PC-3 (cell line): ENCODE measurements around the gene USP40. TPM values are rescaled to one million over a fixed set of nuclear protein-coding genes. Genes with fewer than 3 reads are reported as not detected.

ENCODE experiments used
- ATAC-seq: fragments of 200-7000 bp; cut with Tn5 transposase; 2 replicates; pipeline ENCODE4 v1.9.1; 2020; ENCODE audit warnings: mild to moderate bottlenecking, moderate library complexity
- BruUV-seq: library from RNA; stranded (reverse); fragments of 400-500 nt; replicated peaks from 2 replicates; lab custom pipeline; 2021; lab: Mats Ljungman, UMichigan
- CTCF ChIA-PET: fragments of 300-600 bp; sonication (Branson Sonifier 250); formaldehyde crosslinking; loops from one replicate; lab custom pipeline; 2022; ENCODE audit warnings: antibody characterized with exemption; lab: Charles Lee
- POLR2A ChIA-PET: fragments of 300-600 bp; sonication (Branson Sonifier 250); formaldehyde crosslinking; loops from one replicate; lab custom pipeline; 2022; ENCODE audit warnings: antibody characterized with exemption; ENCODE audit not compliant: unreplicated experiment; lab: Charles Lee
- DNase-seq: peaks from one replicate; pipeline ENCODE4 v3.0.0-alpha.2; 2015
- H2AFZ ChIP-seq: fragments of 300-600 bp; sonication (generic); 2 replicates; pipeline ENCODE4 v1.6.0; 2016; ENCODE audit warnings: antibody characterized with exemption, low read length
- H3F3A ChIP-seq: fragments of 300-600 bp; sonication (generic); one replicate; pipeline ENCODE4 v1.6.0; 2017; ENCODE audit warnings: antibody characterized with exemption, low read length, control low read depth, mild to moderate bottlenecking; ENCODE audit not compliant: unreplicated experiment
- H3K27ac ChIP-seq: fragments of 300-600 bp; sonication (generic); 2 replicates; pipeline ENCODE4 v1.5.1; 2016; ENCODE audit warnings: mild to moderate bottlenecking, low read length
- H3K27me3 ChIP-seq: fragments of 300-600 bp; sonication (generic); 2 replicates; pipeline ENCODE4 v1.6.1; 2016; ENCODE audit warnings: low read length, mixed read lengths
- H3K36me3 ChIP-seq: fragments of 300-600 bp; sonication (generic); 2 replicates; pipeline ENCODE4 v1.6.1; 2016; ENCODE audit warnings: low read depth, mixed run types, low read length, mixed read lengths
- H3K4me1 ChIP-seq: fragments of 300-600 bp; sonication (generic); 2 replicates; pipeline ENCODE4 v1.5.1; 2016; ENCODE audit warnings: low read length; ENCODE audit not compliant: insufficient read depth
- H3K4me2 ChIP-seq: fragments of 300-600 bp; sonication (generic); 2 replicates; pipeline ENCODE4 v1.6.0; 2016; ENCODE audit warnings: low read length
- H3K4me3 ChIP-seq: fragments of 300-600 bp; sonication (generic); 2 replicates; pipeline ENCODE4 v1.5.1; 2016; ENCODE audit warnings: mild to moderate bottlenecking, low read length, mixed read lengths
- H3K79me2 ChIP-seq: fragments of 300-600 bp; sonication (generic); 2 replicates; pipeline ENCODE4 v1.6.1; 2017; ENCODE audit warnings: low read length, mixed read lengths
- H3K9ac ChIP-seq: fragments of 300-600 bp; sonication (generic); 2 replicates; pipeline ENCODE4 v1.6.0; 2016; ENCODE audit warnings: mild to moderate bottlenecking, low read length
- H3K9me2 ChIP-seq: fragments of 300-600 bp; sonication (generic); replicated peaks from 2 replicates; pipeline ENCODE4 v1.6.1; 2016; ENCODE audit warnings: mixed run types, low read length, mixed read lengths
- H3K9me3 ChIP-seq: fragments of 300-600 bp; sonication (generic); 2 replicates; pipeline ENCODE4 v1.6.1; 2016; ENCODE audit warnings: low read length, mixed read lengths
- H4K20me1 ChIP-seq: fragments of 300-600 bp; sonication (generic); 2 replicates; pipeline ENCODE4 v1.6.1; 2016; ENCODE audit warnings: low read length, mixed read lengths
- EZH2 ChIP-seq: fragments of 300-600 bp; sonication (generic); IDR thresholded peaks from one replicate; pipeline ENCODE4 v1.6.1; 2017; ENCODE audit warnings: antibody characterized with exemption, mild to moderate bottlenecking, low read length; ENCODE audit not compliant: unreplicated experiment
- EZH2phosphoT487 ChIP-seq: fragments of 300-600 bp; sonication (generic); IDR thresholded peaks from 2 replicates; pipeline ENCODE4 v1.6.1; 2018; ENCODE audit warnings: mild to moderate bottlenecking, antibody characterized with exemption, low read length, borderline replicate concordance
- intact Hi-C: fragments of 100-400 bp; cut with micrococcal nuclease; formaldehyde crosslinking; loops from 2 replicates; pipeline ENCODE4 v1.9.0; 2023
- total RNA-seq: library from RNA; depleted of rRNA; stranded (reverse); fragments of >200 nt; gene quantifications from 2 replicates; pipeline ENCODE4 v1.2.3, GENCODE V29; 2014
- TF ChIP-seq, protein P1 (sequence below): fragments of 300-600 bp; sonication (generic); conservative IDR thresholded peaks from 2 replicates; pipeline ENCODE4 v1.5.1; 2017; ENCODE audit warnings: antibody characterized with exemption, low read depth, mild to moderate bottlenecking, low read length

Gene USP40
- total RNA-seq, 1 experiment from 2014 or later, result 32.1 TPM

DNA sequence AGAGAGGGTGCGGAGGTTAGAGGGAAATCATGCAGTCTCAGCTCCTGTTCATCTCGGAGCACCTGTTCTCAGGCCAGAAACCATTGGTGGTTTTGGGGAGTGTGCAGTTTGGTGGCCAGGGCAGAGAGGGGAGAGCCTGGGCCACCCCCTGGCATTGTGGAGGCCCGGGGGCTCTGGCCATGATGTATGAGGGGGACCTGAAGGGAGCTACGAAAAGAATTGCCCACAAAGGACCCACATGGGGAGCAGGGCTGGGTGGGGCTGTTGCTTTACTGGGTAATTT is 124.6 kb downstream of the USP40 start:
- Histone ChIP-seq H3K4me3 (no peak overlapping the region), H3K9me2 (no peaks in the 10 kb centered on the region), H3K9ac (no peak overlapping the region), H3K4me2 (no peak overlapping the region), H3K27ac (no peak overlapping the region), H3K9me3 (no peaks in the 10 kb centered on the region), H3F3A (no peaks in the 10 kb centered on the region), H3K27me3 (no peaks in the 10 kb centered on the region), H2AFZ (no peak overlapping the region), H3K79me2 (no peaks in the 10 kb centered on the region), H3K4me1 (no peaks in the 10 kb centered on the region), H3K36me3 (peaks cover 34% of the 10 kb centered on the region), H4K20me1 (no peaks in the 10 kb centered on the region)
- DNase-seq, result no peak
- no peak for ATAC-seq
- ChIA-PET POLR2A (no interaction called here), CTCF (no interaction called here)
- no TSS peak for BruUV-seq
- TF ChIP-seq EZH2phosphoT487 (no peak), EZH2 (no peak)
- TF ChIP-seq, protein P1, sequence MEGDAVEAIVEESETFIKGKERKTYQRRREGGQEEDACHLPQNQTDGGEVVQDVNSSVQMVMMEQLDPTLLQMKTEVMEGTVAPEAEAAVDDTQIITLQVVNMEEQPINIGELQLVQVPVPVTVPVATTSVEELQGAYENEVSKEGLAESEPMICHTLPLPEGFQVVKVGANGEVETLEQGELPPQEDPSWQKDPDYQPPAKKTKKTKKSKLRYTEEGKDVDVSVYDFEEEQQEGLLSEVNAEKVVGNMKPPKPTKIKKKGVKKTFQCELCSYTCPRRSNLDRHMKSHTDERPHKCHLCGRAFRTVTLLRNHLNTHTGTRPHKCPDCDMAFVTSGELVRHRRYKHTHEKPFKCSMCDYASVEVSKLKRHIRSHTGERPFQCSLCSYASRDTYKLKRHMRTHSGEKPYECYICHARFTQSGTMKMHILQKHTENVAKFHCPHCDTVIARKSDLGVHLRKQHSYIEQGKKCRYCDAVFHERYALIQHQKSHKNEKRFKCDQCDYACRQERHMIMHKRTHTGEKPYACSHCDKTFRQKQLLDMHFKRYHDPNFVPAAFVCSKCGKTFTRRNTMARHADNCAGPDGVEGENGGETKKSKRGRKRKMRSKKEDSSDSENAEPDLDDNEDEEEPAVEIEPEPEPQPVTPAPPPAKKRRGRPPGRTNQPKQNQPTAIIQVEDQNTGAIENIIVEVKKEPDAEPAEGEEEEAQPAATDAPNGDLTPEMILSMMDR, result no peak
- intact Hi-C loops, result loop anchor here (2.0 to 10.0 kb wide), 4 partner anchors 29 to 187 kb away; partner anchors contain the start of gene ATG16L1

DNA sequence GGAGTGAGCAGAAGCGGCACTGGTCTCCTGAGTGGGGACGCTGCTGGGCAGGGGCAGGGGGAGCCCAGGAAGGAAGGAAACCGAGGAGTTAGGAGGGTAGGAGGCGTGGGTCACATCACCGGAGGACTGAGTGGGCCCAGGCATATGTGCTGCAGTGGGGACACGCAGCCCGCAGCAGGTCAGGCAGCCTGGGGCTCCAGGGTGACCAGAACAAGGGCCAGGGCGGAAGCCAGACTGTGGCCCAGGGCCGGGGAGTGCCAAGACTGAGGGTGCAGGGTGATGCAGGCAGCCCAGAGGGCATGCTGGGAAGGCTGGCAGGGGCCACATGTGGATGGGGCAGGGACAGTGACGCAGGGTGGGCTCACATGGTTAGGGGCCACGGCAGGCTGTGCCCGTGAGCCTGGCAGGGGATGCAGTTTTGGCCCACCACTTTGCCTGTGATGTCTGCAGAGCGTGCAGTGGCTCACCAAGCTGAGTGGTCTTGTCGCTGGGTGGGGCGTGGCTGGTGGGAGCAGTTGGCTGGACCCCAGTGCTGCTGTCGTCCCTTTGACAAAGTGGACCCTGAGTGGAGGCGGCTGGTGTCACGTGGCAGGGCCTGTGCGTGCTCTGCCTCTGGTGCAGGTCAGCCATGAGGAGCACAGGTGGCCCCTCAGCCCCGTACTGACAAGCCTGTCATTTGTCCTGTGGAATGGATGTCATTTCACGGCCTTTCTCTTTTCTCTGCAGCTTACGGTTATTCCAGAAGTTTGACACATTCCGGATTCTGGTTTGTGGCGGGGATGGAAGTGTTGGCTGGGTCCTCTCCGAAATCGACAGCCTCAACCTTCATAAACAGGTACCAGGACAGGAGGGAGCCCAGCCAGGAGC is 125.2 kb downstream of the USP40 start:
- Histone ChIP-seq H3K9me2 (no peaks in the 10 kb centered on the region), H3K27ac (no peak overlapping the region), H3K9me3 (no peaks in the 10 kb centered on the region), H2AFZ (no peak overlapping the region), H3K36me3 (peaks cover 31% of the 10 kb centered on the region), H3F3A (no peaks in the 10 kb centered on the region), H4K20me1 (no peaks in the 10 kb centered on the region), H3K9ac (no peak overlapping the region), H3K4me1 (no peaks in the 10 kb centered on the region), H3K4me2 (no peak overlapping the region), H3K79me2 (no peaks in the 10 kb centered on the region), H3K4me3 (no peak overlapping the region), H3K27me3 (no peaks in the 10 kb centered on the region)
- DNase-seq (no peak), ATAC-seq (no peak)
- intact Hi-C loops, result loop anchor here (2.0 to 10.0 kb wide), 4 partner anchors 29 to 187 kb away; partner anchors contain the start of gene ATG16L1
- BruUV-seq, result no TSS peak
- ChIA-PET POLR2A (no interaction called here), CTCF (interaction anchor here (0.5 kb wide), 1 partner anchor 145 kb away, joined by 6 read pairs; no protein-coding TSS in a partner anchor)
- TF ChIP-seq EZH2phosphoT487 (no peak), EZH2 (no peak)
- TF ChIP-seq, protein P1, result no peak

DNA sequence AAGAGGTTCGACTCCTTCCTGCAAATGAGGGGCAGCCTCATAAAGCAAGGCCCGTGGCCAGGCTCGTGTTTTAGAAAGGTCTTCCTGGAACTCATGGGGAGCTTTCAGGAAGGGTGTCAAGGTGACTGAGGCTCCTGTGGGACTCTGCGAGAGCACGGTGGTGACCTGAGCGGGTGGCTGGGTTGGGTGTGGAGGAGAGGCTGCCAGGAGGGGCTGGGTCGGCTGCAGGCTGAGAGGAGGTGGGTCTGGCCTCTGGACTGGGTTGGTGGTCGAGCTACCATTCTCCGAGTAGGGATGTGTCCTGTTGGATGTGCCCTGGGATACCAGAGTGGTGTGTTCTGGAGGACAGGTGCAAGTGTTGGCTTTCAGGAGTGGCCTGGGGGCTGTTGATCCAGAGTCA is 125.9 kb downstream of the USP40 start:
- Histone ChIP-seq H3K27ac (no peak overlapping the region), H2AFZ (no peak overlapping the region), H4K20me1 (no peaks in the 10 kb centered on the region), H3K79me2 (no peaks in the 10 kb centered on the region), H3K9ac (no peak overlapping the region), H3K9me3 (no peaks in the 10 kb centered on the region), H3K36me3 (peaks cover 30% of the 10 kb centered on the region), H3K4me1 (no peaks in the 10 kb centered on the region), H3K9me2 (no peaks in the 10 kb centered on the region), H3K27me3 (no peaks in the 10 kb centered on the region), H3F3A (no peaks in the 10 kb centered on the region), H3K4me3 (no peak overlapping the region), H3K4me2 (no peak overlapping the region)
- ChIA-PET POLR2A (no interaction called here), CTCF (interaction anchor here (0.5 kb wide), 1 partner anchor 145 kb away, joined by 6 read pairs; no protein-coding TSS in a partner anchor)
- ATAC-seq (no peak), DNase-seq (no peak)
- intact Hi-C loops, result loop anchor here (5.0 to 10.0 kb wide), 3 partner anchors 83 to 186 kb away; partner anchors contain the start of gene ATG16L1
- TF ChIP-seq EZH2 (no peak), EZH2phosphoT487 (no peak)
- TF ChIP-seq, protein P1, result no peak
- BruUV-seq, result no TSS peak
